CD4-positive, alpha-beta T cell treated with Interleukin-4 for 1 hour (primary cell): ENCODE results near the gene CRMP1.

Experiments used
- DNase-seq, 2 donors: peaks; one replicate each; pipeline ENCODE4 v3.0.0-alpha.2; 2020 to 2022

CRMP1 gene

GRCh38 chr4:5790546-5790857 lies 102.4 kb downstream of the CRMP1 start:
- DNase-seq, result no peak

GRCh38 chr4:5789141-5789540 lies 103.7 kb downstream of the CRMP1 start:
- DNase-seq, result no peak

GRCh38 chr4:5788144-5788543 lies 104.7 kb downstream of the CRMP1 start:
- no peak for DNase-seq

- no peak for DNase-seq
Observed at GRCh38 chr4:5787311-5787710, 105.6 kb downstream of the CRMP1 start.

GRCh38 chr4:5785806-5786680 lies 106.8 kb downstream of the CRMP1 start:
- DNase-seq, result no peak

- DNase-seq, result no peak
Observed at GRCh38 chr4:5784960-5785611, 107.8 kb downstream of the CRMP1 start.

- no peak for DNase-seq
Observed at GRCh38 chr4:5784021-5784420, 108.9 kb downstream of the CRMP1 start.

- no peak for DNase-seq
Observed at GRCh38 chr4:5783486-5783885, 109.4 kb downstream of the CRMP1 start.

GRCh38 chr4:5782829-5783476 lies 109.9 kb downstream of the CRMP1 start:
- no peak for DNase-seq

- no peak for DNase-seq
Observed at GRCh38 chr4:5781691-5782090, 111.2 kb downstream of the CRMP1 start.

- DNase-seq, result no peak
Observed at GRCh38 chr4:5780831-5781480, 111.9 kb downstream of the CRMP1 start.

GRCh38 chr4:5776510-5776909 lies 116.4 kb downstream of the CRMP1 start:
- no peak for DNase-seq

GRCh38 chr4:5774416-5775036 lies 118.4 kb downstream of the CRMP1 start:
- no peak for DNase-seq

GRCh38 chr4:5773271-5773555 lies 119.7 kb downstream of the CRMP1 start:
- DNase-seq, result no peak

- DNase-seq, result no peak
Observed at GRCh38 chr4:5772528-5773270, 120.2 kb downstream of the CRMP1 start.
